Activated CD4-positive, alpha-beta T cell treated with anti-CD3 and anti-CD28 coated beads, Interleukin-2, Interleukin-4, amounts not matched to agents 100 ng/mL and 50 ng/mL, durations not matched to agents 16 hours and 8 hours (primary cell): ENCODE data around the gene ATF6.
"Not testable (repeated sequence)": the region's sequence is repeated elsewhere in the genome, so short reads cannot be mapped to it uniquely, and the experiment has no call there.

Experiments used
- DNase-seq: peaks from one replicate; pipeline ENCODE4 v3.0.0-alpha.2; 2020; ENCODE audit warnings: low spot score

ATF6 gene

DNA sequence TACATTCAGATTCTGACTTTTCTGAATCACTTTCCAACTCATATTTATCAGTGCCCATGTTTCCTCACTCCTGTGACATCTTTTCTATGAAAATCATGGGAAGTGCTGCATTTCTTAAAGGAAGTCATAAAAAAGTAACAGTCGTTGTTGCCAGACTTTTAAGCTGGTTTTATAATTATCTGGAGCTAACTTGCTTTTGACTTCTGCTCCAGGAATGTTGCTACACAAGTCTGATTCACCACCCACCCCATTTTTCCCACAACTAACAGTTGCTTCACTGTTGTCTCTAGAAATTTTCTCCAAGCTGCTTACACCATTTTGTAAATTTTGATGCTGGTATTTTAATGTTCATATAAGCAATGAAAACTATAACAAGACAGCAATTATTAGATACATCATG is 32.6 kb upstream of the ATF6 start:
- DNase-seq: no peak

DNA sequence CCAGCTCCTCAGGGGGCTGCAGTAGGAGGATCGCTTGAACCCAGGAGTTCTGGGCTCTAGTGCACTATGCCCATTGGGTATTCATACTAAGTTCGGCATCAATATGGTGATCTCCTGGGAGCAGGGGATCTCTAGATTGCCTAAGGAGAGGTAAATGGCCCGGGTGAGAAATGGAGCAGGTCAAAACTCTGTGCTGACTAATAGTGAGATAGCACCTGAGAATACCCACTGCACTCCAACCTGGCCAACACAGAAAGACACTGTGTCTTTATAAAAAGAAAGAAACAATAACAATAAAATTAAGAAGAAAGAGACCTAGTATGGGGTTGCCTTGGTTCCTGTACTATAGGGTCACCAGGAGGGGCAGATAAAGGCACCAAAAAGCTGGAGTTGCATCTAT is 30.3 kb upstream of the ATF6 start:
- no peak for DNase-seq

DNA sequence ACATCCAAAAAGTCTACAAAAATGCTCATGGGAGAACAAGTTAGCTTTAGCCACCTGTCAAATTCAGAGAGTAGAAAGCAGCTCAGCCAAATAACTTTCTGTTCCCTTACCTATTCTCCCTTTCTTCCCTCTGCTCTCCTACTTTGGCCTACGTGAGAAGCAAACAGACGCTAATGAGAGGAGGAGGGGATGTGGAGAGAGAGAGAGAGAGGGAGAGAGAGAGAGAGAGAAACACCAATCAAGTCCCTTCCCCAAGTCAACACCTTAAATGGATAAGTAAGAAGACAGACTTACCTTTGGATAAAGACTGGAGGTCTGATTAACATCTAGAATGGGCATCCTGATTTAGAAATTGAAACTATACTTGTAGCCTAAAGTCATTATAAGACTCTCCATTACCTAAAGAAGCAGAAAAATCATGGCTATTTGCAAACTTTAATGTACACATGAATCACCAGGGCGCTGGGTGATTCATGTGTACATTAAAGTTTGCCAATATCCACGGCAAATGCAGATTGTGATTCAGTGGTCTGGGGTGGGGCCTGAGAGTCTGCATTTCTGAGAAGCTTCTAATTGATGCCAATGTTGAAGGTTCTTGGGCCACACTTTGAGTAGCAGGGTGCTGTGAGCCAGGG is 29.7 kb upstream of the ATF6 start:
- DNase-seq: peak; percentile 34

DNA sequence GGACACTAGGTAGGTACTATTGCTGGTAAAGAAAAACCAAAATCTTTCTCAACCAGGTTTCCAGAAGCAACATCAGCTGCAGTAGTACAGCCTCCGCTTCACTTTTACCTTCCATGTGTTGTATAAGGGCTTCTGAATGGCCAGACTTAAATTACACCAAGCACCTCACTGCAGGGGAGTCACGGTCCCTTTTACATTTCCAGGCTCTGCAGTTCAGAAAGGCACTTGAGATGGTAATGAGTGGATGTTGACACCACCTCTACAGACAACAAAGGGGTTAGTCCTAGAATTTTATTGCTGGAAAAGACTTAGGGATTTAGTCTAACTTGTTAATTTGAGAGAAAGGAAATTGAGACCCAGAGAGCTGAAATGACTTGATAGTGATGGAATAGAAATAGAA is 28.5 kb upstream of the ATF6 start:
- no peak for DNase-seq

DNA sequence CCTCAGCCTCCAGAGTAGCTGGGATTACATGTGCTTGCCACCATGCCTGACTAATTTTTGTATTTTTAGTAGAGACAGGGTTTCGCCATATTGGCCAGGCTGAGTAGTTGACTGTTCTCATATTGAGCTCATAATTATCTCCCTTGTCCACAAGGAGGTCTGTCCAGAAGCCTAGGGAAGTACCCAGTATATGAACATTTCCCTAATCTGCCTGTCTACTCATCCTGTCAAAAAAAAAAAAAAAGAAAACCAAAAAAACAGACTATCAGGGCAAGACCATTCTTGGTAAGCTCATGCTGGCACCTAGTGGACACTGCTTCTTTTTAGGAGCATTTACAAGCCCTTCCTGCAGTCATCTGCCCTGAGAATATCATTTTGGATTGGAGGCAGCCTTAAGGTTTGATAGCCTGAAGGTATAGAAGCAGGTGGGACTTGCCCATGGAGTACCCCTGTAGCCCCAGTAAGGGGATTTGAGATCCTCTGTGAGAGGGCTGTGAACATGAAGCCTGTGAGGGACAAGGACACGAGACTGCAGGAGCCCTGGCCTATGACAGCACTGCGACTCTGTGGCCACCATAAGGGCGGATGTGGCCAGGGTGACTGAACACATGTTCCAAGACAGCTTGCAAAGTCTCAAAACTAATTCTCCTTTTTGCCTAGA is 27.4 kb upstream of the ATF6 start:
- DNase-seq: peak; percentile 59

DNA sequence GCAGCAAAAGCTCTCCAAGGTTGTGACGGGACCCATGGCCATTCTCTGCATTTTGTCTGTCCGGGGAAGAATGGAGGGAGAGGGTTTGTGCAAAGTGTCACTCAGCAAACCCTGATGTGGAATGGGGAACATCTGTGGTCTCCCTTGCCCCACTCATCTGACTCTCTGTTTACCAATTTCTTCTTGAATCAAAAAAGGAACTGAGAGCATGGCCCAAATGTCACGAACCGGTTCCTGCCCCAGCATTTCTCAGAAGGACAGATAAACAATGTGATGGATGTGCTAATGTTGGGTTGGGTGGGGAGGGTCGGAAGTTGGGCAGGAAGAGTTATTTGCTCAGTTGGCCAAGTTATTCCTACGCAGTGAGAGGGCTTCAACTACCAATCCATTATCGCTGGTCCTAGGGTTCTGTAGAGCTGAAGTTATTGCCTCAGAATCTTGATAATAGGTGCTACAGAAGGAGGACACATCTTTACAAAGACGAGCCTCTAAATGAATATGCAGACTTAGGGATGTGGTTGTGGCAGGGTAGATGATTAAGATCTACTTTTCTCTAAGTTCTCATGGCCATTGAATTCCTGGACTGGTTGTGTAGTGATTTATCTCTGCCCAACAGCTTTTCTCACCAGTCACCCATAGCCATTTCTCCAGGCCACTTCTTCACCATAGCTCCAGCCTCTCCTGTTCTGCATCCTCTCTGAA is 26.1 kb upstream of the ATF6 start:
- DNase-seq: no peak

DNA sequence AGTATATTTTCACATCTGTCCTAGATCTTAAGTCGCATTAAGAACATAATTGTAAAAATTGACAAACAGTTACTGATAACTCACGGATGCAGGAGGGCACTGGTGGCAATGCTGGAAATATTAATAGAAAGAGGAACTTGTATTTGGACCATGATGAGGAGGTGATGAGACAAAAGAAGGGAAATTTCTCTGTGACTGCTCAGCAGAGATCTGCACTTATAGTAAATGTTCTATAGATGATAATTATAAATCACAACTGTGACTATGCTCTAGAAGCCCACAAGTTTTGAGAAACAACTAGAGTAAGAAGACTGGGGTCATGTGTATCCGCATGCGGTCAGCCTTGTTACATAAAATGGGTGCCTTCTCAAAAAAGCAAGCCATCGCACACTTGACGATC is 25.2 kb upstream of the ATF6 start:
- DNase-seq: no peak

DNA sequence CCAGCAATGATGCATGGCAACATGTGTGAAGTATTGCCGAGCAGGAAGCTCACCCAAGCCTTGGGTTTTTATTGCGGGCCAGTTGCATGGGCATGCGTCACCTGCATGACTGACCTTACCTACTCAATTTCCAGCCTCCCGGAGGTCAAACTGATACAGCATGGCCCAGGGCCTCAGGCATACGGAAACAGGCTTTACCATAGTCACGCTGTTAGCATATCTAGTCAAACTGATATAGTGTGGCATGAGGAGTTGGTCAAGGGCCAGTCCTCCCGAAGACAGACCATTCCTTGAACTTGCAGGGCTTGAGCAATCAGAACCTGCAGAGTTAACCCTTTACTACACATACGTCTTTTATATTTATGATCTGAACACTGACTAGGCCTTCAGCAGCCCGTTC is 22.9 kb upstream of the ATF6 start:
- no peak for DNase-seq

DNA sequence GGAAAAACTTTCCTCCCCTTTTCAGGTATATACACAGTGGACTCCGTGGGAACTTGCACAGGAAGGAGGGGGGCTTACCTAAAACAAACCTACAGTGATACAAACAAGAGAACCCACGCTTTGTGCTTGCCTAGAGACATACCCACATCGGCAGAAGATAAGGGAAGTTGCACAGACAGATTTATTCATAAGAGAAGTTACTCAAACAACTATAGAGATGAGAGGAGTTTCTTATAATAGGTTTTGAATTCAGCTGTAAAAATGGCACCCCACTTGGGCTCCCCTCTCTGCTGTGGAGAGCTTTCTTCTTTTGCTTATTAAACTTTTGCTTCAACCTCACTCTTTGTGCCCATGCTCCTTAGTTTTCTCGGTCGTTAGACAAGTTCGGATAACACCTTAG is 18.3 kb upstream of the ATF6 start:
- DNase-seq: no peak

DNA sequence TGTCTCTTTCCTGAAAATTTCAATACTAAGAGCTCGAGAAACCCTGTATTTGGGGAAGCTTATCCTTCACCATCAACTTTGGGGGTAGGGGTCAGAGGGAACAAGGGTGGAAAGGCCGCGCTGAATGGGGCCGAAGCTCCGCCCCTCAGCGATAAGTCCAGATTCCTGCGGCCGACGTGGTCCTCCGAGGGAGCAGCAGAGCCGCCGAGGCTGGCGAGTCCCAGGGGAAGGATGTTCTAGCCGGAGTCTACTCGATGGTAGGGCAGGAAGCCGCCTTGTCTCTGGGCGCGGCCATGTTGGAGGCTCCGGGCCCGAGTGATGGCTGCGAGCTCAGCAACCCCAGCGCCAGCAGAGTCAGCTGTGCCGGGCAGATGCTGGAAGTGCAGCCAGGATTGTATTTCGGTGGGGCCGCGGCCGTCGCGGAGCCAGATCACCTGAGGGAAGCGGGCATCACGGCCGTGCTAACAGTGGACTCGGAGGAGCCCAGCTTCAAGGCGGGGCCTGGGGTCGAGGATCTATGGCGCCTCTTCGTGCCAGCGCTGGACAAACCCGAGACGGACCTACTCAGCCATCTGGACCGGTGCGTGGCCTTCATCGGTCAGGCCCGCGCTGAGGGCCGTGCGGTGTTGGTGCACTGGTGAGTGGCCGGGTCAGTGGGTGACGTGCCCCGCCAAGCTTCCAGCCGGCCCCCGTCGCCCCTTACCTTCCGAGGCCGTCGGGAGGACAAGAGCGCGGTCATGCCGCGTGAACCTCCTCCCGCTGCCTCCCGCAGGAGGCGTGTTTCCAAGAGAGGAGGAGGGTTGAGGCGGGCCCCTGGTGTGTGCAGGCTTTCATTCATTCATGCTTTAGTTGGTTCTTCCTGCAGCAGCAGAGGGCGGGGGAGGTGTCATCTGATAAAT is 16.4 kb upstream of the ATF6 start, which contains the start of gene DUSP12:
Gene DUSP12, plus strand, starts transcription at position 278 of the 899 bp plus-strand sequence. Its CDS starts 16 bp downstream, at position 294.
- DNase-seq: peak; percentile 96

DNA sequence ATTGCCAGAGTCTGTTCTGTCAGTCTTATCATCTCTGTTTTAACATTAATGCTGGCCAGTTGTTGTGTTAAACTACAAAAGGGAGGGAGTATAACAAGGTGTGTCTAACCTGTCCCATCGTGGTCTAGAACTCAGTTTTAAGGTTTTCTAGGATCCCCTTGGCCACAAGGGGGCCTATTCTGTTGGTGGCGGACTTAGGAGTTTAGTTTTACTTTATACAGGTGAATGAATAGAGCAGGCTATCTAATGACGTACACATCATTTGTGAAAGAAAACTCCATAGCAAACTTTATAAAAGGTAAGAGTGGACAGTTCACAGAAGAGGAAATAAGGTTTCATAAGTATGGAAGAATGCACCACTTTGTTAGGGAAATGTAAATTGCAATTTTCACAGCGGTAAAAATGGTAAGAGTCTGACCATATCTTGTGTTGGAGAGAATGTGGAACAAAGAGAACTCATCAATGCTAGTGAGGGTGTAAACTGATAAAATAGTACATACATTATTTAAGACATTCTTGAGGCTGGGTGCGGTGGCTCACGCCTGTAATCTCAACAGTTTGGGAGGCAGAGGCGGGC is 2.5 kb upstream of the ATF6 start:
- DNase-seq: peak; percentile 53

DNA sequence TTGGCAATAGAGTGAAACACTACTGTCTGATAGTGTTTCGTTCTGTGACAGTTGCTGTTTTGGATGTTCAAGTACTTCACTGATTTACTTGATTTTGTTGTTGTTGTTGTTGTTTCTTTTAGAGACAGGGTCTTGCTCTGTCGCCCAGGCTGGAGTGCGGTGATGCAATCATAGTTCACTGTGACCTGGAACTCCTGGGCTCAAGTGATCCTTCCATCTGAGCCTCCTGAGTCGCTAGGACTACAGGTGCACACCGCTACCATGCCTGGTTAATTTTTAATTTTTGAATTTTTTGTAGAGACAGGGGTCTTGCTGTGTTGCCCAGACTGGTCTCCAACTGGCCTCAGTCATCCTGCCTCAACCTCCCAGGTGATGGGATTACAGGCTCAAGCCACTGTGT is 2.3 kb downstream of the ATF6 start:
- DNase-seq: no peak

DNA sequence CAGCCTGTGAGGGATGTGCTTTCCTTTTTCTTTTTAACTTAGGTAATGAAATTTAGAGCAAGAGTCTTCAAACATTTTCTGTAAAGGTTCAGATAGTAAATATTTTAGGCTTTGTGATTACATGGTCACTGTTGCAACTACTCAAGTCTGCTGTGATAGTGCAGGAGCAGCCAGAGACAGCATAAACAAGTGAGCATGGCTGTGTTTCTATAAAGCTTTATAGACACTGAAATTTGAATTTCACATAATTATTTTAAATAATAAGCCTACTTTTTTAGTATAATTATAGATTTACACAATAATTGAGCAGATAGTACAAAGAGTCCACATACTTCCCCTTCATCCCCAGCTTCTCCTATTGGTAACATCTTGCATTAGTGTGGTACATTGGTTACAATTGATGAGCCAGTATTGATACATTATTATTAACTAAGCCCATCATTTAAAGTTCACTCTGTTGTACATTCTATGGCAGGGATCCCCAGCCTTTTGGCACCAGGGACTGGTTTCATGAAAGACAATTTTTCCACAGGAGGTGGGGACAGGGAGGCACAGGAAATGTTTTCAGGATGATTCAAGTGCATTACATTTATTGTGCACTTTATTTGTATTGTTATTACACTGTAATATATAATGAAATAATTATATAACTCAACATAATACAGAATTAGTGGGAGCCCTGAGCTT is 3.0 kb downstream of the ATF6 start:
- DNase-seq: no peak

DNA sequence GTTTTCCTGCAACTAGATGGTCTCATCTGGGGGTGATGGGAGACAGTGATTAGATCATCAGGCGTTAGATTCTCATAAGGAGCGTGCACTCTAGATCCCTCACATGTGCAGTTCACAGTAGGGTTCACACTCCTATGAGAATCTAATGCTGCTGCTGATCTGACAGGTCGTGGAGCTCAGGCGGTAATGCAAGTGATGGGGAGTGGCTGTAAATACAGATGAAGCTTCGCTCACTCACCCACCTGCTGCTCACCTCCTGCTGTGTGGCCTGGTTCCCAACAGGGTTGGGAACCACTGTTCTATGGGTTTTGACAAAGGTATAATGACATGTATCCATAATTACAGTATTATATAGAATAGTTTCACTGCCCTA is 3.5 kb downstream of the ATF6 start:
- not testable (repeated sequence) for DNase-seq

DNA sequence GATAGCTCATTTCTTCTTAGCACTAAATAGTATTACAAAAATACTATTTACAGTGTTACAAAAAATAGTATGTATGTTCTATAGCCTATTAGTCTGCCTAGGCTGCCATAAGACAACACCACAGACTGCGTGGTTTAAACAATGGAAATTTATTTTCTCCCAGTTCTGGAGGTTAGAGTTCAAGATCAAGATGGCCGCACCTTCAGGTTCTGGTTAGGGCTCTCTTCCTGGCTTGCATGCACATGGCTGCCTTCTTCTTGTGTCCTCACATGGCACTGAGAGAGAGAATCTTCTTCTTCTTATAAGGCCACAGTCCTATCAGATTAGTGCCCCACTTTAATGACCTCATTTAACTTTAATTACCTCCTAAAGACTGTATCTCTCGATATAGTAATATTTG is 4.1 kb downstream of the ATF6 start:
- no peak for DNase-seq

DNA sequence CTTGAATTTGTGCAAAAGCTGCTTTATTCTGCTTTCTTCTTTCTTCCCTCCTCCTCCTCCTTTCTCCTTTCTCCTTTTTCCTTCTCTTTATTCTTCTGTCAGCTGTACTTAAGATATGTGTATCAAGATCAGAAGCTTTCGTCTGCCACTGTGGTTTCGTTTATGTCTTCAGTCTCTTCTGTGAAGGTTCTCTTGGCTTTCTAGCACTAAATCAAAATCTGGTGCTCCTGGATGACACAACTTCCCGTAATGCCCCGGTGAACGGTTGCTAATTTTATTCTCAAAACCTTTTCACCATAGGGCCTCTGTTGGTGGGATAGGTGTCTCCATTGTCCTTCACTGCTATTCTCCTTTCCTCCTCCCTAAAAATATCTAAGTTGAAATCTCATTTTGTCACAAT is 5.0 kb downstream of the ATF6 start:
- no peak for DNase-seq

DNA sequence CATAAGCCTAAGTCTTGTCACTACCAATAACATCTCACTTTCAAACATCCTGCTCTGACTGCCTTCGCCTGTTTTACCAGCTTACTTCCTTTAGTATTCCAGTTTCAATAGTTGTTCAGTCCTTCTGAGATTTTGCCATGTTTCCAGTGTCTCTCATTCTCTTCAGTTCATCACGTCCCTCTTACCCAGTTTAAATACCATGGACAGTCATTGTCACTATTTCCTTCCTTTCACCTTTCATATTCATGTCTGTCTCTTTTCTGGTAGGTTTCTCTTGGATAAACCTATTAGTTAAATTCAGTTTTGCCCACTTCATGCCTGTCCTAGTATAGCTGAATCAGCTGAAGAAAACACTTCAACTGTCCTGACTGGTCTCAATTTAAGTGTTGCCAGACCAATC is 5.9 kb downstream of the ATF6 start:
- DNase-seq: no peak

DNA sequence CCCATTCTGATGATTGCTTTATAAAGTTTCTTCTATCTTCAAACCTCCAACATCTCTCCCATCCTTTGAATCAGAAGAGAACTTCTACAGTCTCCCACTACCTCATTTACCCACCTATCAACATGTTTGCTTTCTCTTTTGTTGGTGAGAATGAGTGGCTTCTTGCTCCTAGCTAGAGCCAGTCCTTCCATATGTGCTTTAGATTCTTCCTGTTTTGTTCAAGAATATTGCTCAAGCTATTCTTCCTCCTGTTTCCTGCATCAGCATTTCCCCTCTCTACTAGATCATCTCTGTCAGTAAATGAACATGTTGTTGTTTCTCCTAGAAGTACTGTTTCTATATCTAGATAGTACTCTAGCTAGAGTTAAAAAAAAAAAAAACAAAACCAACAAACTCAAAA is 6.3 kb downstream of the ATF6 start:
- DNase-seq: no peak

DNA sequence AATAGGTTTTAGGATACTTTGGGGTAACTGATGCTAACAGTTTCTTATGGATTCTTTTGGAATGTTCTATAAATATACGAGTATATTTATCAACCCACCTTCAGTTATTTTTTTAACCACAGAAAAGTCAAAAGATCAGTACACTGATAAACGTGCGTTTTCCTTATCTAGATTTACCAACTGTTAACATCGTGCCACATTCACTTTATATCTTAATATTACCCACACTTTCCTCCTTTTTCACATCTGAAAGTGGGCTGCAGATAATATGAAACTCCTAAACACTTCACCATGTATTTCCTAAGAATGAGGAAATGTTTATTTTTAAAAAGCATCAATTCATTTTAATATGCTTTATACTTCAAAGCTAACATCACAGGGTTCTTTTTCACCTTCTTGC is 7.7 kb downstream of the ATF6 start:
- DNase-seq: no peak

DNA sequence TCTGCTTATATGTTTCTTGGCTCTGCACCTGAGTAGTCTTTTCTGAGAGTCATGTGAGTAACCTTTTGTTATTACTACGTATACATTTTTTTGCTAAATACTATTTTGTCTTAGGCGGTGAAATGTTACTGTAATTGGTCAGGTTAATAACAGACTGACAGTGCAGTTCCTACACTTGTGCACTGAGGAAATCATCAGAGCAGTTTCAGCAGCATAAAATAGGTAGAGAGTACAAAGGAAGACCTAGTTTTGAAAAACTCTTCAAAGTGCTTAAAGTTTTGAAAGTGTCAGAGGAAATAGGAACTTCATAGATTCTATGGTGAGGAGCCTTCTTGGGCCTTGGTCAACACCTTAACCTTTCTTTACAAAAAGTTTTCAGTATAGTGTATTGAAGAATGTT is 11.1 kb downstream of the ATF6 start:
- DNase-seq: no peak

DNA sequence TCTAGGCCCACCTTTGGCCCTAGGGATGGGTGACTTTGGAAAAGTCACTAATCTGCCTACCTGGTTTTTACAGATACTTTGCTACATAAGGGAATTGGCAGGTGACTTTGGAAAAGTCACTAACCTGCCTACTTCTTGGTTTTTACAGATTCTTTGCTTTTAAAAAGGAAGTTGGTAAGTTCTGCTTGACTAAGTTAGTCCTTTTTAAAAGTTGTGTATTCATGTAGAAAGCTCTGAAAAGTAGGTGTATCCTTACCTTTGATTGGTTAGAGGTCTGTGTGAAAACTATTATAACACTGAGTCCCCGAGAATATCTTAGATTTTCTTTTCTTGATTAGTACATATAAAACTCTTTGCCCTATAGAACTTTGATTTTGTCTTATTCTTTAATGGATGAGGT is 12.4 kb downstream of the ATF6 start:
- no peak for DNase-seq

DNA sequence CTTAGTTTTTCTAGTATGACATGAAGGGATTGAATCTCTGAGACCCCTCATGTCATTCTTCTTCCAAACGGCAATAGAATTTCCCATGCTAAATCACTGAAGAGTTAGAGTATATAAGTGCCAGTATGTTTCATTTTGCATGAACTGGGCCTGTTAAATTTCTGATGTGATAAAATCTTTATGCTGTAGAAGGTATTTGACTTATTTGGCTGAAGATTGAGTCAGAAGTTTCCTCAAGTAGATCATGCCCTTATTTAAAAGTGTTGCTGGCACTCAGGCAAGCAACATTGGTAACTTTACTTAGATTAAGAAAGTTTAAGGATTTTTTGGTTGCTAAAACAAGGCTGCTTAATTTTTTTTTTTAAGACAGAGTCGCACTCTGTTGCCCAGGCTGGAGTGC is 13.3 kb downstream of the ATF6 start:
- no peak for DNase-seq
